Hematopoietic multipotent progenitor cell treated with erythropoietin and hydrocortisone succinate and interleukin-3 and kit ligand, for 6 days (in vitro differentiated cells): ENCODE data around the gene SLCO1B3.

Source experiments
- DNase-seq: peaks from one replicate; pipeline ENCODE4 v3.0.0-alpha.2; 2015

The SLCO1B3 gene

DNA sequence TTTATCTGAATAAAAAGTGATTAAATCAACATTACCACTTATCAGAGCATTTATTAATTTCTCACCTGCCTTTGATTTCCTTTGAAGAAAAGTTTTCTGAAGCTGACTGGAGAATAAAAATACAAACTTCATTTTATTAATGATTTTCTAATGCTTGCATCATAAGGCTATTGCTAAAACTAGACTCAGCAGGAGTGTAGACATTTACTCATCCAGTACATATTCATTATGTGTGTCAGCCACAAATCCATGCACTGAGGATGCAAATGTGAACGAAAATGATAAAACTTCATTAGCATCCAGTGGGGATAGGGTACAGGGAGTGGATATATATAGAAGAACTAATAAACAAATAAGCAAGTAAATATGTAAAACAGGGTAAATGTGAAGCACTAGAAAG lies 74.6 kb downstream of the SLCO1B3 start:
- DNase-seq: no peak

- DNase-seq: no peak
Observed at GRCh38 chr12:20885552-20885951, 75.0 kb downstream of the SLCO1B3 start.

DNA sequence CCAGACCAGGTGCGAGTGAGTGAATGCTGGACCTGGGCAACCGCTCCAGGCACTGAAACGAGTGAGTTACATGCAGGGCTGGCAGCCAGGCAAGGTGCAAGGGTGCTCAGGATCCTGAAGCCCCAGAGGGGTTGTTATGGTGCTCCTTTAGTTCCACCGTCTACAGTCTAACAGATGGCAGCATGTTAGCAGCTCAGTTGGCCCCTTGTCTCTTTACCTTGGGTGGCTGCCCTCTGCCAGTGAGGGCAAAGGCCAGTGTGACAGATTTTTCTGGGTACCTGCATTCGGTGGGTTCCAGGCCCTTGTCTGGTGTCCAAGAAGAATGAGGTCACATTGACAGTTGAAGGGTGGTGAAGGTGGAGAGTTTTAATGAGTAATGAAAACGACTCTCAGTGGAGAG lies 106.8 kb downstream of the SLCO1B3 start:
- DNase-seq: no peak

GRCh38 chr12:20917819-20918218 lies 107.3 kb downstream of the SLCO1B3 start:
- no peak for DNase-seq

- DNase-seq: no peak
Observed at GRCh38 chr12:20931894-20932293, 121.4 kb downstream of the SLCO1B3 start.

DNA sequence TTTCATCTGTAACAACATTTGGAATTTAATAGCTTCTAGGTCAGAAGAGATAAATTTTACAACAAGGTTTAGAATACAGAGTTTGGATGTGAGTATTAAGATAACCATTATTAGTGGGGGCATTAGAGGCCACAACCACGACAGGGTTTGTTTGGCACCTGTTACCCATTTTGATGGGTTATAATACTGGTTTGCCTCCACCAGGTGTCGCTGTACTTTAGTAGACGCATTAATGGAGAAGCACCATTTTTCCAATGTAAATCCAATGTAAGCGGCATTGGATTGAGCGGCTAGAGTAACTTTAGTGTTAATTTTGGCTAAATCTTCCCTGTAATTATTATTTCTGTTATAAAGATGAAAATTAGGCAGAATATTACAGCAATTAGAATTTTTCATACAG lies 136.2 kb downstream of the SLCO1B3 start:
- peak; percentile 48 for DNase-seq

DNA sequence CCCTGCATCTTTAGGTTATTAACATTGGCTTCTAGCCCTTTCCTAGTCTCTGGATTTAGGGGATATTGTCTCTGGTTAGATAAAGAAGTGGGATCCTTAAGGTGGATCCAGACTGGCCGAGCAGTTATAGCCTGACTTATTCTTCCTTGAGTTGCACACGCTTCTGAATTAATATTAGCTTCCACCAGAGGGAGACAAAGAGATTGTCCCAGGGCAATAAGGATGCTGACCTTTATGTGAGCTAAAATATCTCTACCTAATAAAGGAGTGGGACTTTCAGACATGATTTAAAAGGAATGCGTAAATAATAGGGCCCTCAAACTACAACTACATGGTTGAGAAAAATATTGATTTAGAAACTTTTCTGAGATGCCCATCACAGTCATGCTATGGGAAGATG lies 139.7 kb downstream of the SLCO1B3 start:
- peak; percentile 61 for DNase-seq

DNA sequence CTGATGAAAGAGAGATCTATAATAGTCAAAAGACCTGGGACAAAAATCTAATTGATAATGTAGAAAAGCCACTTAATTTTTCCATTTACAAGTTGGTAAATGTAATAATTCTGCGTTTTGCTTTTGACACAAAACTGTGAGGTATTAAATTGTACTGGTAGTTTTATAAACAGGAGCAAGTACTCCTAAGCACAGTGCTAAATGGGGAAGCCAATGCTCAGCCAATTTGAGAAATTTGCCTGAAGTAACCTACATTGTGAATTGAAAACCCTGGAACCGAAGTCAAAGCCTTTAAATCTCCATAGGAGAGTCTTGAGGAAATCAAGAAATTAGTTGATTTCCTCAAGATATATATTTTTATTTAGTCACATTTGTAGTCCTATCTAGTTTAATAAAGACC lies 152.8 kb downstream of the SLCO1B3 start:
- DNase-seq: no peak

DNA sequence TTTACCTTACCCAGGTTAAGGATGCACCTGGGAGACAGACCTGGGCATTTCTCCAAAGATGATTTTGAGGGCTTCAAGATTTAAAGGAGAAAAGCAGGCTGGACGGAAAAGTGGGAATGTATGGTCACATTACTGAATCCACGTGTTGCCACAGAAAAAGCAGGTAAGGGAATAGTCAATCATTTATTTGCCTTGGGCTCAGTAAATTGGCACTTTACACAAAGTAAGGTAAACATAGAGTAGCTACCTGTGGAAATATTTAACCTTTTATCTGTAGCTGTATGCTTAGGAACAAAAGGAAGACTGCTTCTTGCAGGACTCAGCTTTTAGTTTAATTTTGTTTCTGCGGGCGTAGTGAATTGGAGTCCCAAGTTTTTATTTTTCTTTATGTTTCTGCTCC lies 153.3 kb downstream of the SLCO1B3 start:
- DNase-seq: no peak
